HG03039 (cell line): ENCODE results near the gene FRZB.
"Not testable (repeated sequence)": the region's sequence is repeated elsewhere in the genome, so short reads cannot be mapped to it uniquely, and the experiment has no call there.

Source experiments
- ATAC-seq: cut with Tn5 transposase; IDR thresholded peaks from one replicate; pipeline ENCODE4 v1.9.1; 2021; ENCODE audit warnings: mild to moderate bottlenecking, moderate library complexity; ENCODE audit not compliant: unreplicated experiment

The FRZB gene

GRCh38 chr2:182866461-182867406 lies at the start of gene FRZB:
Gene FRZB (minus strand): TSS chr2:182866637. CDS start chr2:182866552, 85 bp downstream.
- ATAC-seq, result no peak

- ATAC-seq, result no peak
These were observed 49.2 kb upstream of the FRZB start for GRCh38 chr2:182915369-182916326.

GRCh38 chr2:182914852-182915251 lies 48.4 kb upstream of the FRZB start:
- no peak for ATAC-seq

- ATAC-seq, result no peak
These were observed 46.6 kb upstream of the FRZB start for GRCh38 chr2:182913064-182913463.

- no peak for ATAC-seq
These were observed 46.1 kb upstream of the FRZB start for GRCh38 chr2:182912518-182912915.

- ATAC-seq, result no peak
These were observed 45.5 kb upstream of the FRZB start for GRCh38 chr2:182911813-182912517.

- no peak for ATAC-seq
These were observed 44.5 kb upstream of the FRZB start for GRCh38 chr2:182910965-182911364.

- no peak for ATAC-seq
These were observed 40.8 kb upstream of the FRZB start for GRCh38 chr2:182907081-182907830.

- no peak for ATAC-seq
These were observed 40.0 kb upstream of the FRZB start for GRCh38 chr2:182906454-182906853.

- no peak for ATAC-seq
These were observed 38.4 kb upstream of the FRZB start for GRCh38 chr2:182904844-182905243.

GRCh38 chr2:182903566-182903965 lies 37.1 kb upstream of the FRZB start:
- ATAC-seq, result no peak

GRCh38 chr2:182901748-182902147 lies 35.3 kb upstream of the FRZB start:
- ATAC-seq, result no peak

- no peak for ATAC-seq
These were observed 32.3 kb upstream of the FRZB start for GRCh38 chr2:182898718-182899117.

- ATAC-seq, result no peak
These were observed 30.7 kb upstream of the FRZB start for GRCh38 chr2:182897137-182897536.

GRCh38 chr2:182895798-182896197 lies 29.4 kb upstream of the FRZB start:
- no peak for ATAC-seq

- ATAC-seq, result no peak
These were observed 28.7 kb upstream of the FRZB start for GRCh38 chr2:182895169-182895568.

GRCh38 chr2:182894174-182894573 lies 27.7 kb upstream of the FRZB start:
- no peak for ATAC-seq

GRCh38 chr2:182893666-182894065 lies 27.2 kb upstream of the FRZB start:
- ATAC-seq, result no peak

- ATAC-seq, result not testable (repeated sequence)
These were observed 26.6 kb upstream of the FRZB start for GRCh38 chr2:182893035-182893434.

GRCh38 chr2:182891611-182892010 lies 25.2 kb upstream of the FRZB start:
- no peak for ATAC-seq
